Gastroesophageal sphincter (tissue), 3 donors: ENCODE measurements around the gene PAX5.

Source experiments
- CTCF ChIP-seq, 4 experiments: fragments of 200-600 bp in 2 of 4; fragments of 450-650 bp in 2 of 4; sonication (generic) in 1 of 4; IDR thresholded peaks; one replicate each; pipeline ENCODE4 v1.5.1; 2017 to 2019; ENCODE audit warnings: antibody characterized with exemption in 4 of 4, mild to moderate bottlenecking in 2 of 4, moderate library complexity in 2 of 4
- POLR2A ChIP-seq, 2 donors: fragments of 450-650 bp; IDR thresholded peaks; one replicate each; pipeline ENCODE4 v1.6.1; 2017; ENCODE audit warnings: antibody characterized with exemption in 2 of 2, mild to moderate bottlenecking in 2 of 2, moderate library complexity in 1 of 2

DNA sequence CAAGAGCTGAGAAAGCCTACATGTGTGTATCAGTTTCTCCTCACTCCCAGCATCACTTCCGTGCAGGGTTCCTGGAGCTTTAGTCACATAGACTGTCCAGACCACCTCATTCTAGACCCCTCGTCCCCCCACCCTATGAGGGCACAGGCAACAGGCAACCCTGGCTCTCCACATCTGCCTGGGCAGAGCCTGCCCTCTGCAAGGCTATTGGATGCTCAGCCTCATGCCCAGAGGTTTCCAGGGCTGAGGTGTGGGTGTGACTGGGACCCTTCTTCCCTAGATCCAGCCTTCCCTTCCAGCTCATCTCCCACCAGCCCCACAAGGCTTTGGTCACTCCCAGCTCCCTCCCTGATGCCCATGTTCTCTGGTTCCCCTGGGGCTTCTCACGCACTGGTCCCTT lies 161.4 kb downstream of the PAX5 start:
- TF ChIP-seq POLR2A (IDR thresholded peaks at IDR 0.05) (no peak), CTCF (IDR thresholded peaks at IDR 0.05) (no peak)
